HCT116 (cell line): ENCODE data around the gene GOLGA3. TPM values are rescaled to one million over a fixed set of nuclear protein-coding genes. Genes with fewer than 3 reads are reported as not detected.

Experiments used
- ATAC-seq: fragments of 200-7000 bp; cut with Tn5 transposase; 2 replicates; pipeline ENCODE4 v1.9.1; 2020; ENCODE audit warnings: mild to moderate bottlenecking, moderate library complexity
- BruUV-seq: library from RNA; stranded (reverse); fragments of 400-500 nt; replicated peaks from 2 replicates; lab custom pipeline; 2021; lab: Mats Ljungman, UMichigan
- CTCF ChIA-PET: fragments of 300-600 bp; sonication (Branson Sonifier 250); formaldehyde crosslinking; loops from one replicate; lab custom pipeline; 2021; ENCODE audit warnings: antibody characterized with exemption; lab: Charles Lee
- POLR2A ChIA-PET: fragments of 300-600, 350-600 bp; sonication (Branson Sonifier 250); formaldehyde crosslinking; loops from one replicate; lab custom pipeline; 2021; ENCODE audit warnings: antibody characterized with exemption; lab: Charles Lee
- RAD21 ChIA-PET, 2 experiments: fragments of 300-600 bp; sonication (Branson Sonifier 250); formaldehyde crosslinking; loops; one replicate each; lab custom pipeline; 2023; ENCODE audit warnings: low total read pairs in 2 of 2; ENCODE audit not compliant: uncharacterized antibody in 2 of 2, unreplicated experiment in 2 of 2, low non-redundant PET in 1 of 2; lab: Charles Lee
- DNase-seq: peaks from one replicate; pipeline ENCODE4 v3.0.0-alpha.2; 2010; ENCODE audit warnings: low read depth, low spot score
- H2AFZ ChIP-seq: fragments of 200-600 bp; shearing (Covaris generic), sonication (generic); 2 replicates; pipeline ENCODE4 v1.6.1; 2017; ENCODE audit warnings: low read depth, mixed run types, mixed read lengths, antibody characterized with exemption, low read length; ENCODE audit not compliant: poor library complexity, severe bottlenecking
- H3K27ac ChIP-seq: 2 replicates; pipeline ENCODE4 v1.5.1; 2012; ENCODE audit warnings: low read depth, low read length
- H3K27me3 ChIP-seq: fragments of 200-600 bp; sonication (generic); 2 replicates; pipeline ENCODE4 v1.6.1; 2016; ENCODE audit warnings: mixed run types, low read length, mixed read lengths; ENCODE audit not compliant: insufficient read depth
- H3K36me3 ChIP-seq, 2 experiments: fragments of 200-500 bp in 1 of 2; fragments of 200-600 bp in 1 of 2; sonication (Bioruptor generic) in 1 of 2; sonication (generic) in 1 of 2; 2 replicates each; pipeline versions ENCODE4 v1.5.1 to v1.6.1; 2014 to 2016; ENCODE audit warnings: low read length in 2 of 2, inconsistent platforms in 1 of 2, mixed read lengths in 1 of 2, mixed run types in 1 of 2; ENCODE audit not compliant: insufficient read depth in 2 of 2, control insufficient read depth in 1 of 2
- H3K4me1 ChIP-seq, 2 experiments: fragments of 200-600 bp in 1 of 2; sonication (generic) in 1 of 2; 2 replicates each; pipeline versions ENCODE4 v1.5.1 to v1.6.1; 2012 to 2017; ENCODE audit warnings: low read length in 2 of 2, inconsistent platforms in 1 of 2, mild to moderate bottlenecking in 1 of 2, mixed read lengths in 1 of 2, mixed run types in 1 of 2, moderate library complexity in 1 of 2; ENCODE audit not compliant: insufficient read depth in 2 of 2, control insufficient read depth in 1 of 2
- H3K4me2 ChIP-seq: fragments of 200-600 bp; sonication (generic); 2 replicates; pipeline ENCODE4 v1.6.1; 2017; ENCODE audit warnings: mixed run types, low read length, mixed read lengths
- H3K4me3 ChIP-seq, 2 experiments: fragments of 200-600 bp in 1 of 2; sonication (generic) in 1 of 2; replicated peaks in 1 of 2; 2 replicates each; pipeline ENCODE4 v1.5.1; 2011 to 2016; ENCODE audit warnings: low read length in 2 of 2, control low read depth in 1 of 2, low read depth in 1 of 2, mild to moderate bottlenecking in 1 of 2, mixed read lengths in 1 of 2, mixed run types in 1 of 2
- H3K79me2 ChIP-seq: fragments of 200-600 bp; sonication (generic); 2 replicates; pipeline ENCODE4 v1.6.1; 2017; ENCODE audit warnings: mild to moderate bottlenecking, mixed run types, low read length, moderate library complexity, mixed read lengths; ENCODE audit not compliant: insufficient read depth
- H3K9ac ChIP-seq: fragments of 200-600 bp; sonication (generic); 2 replicates; pipeline ENCODE4 v1.6.1; 2016; ENCODE audit warnings: low read length, mixed read lengths
- H3K9me2 ChIP-seq: fragments of 200-600 bp; sonication (generic), shearing (Covaris generic); 2 replicates; pipeline ENCODE4 v1.6.1; 2017; ENCODE audit warnings: mixed run types, mild to moderate bottlenecking, moderate library complexity; ENCODE audit not compliant: insufficient read depth
- H3K9me3 ChIP-seq, 2 experiments: fragments of 200-500 bp in 1 of 2; fragments of 200-600 bp in 1 of 2; sonication (Bioruptor generic) in 1 of 2; sonication (generic) in 1 of 2; 2 replicates each; pipeline ENCODE4 v1.6.1; 2014 to 2017; ENCODE audit warnings: low read length in 2 of 2, mixed read lengths in 2 of 2, inconsistent platforms in 1 of 2, low read depth in 1 of 2, mild to moderate bottlenecking in 1 of 2, mixed run types in 1 of 2, moderate library complexity in 1 of 2; ENCODE audit not compliant: control insufficient read depth in 1 of 2, insufficient read depth in 1 of 2
- H4K20me1 ChIP-seq: fragments of 200-600 bp; sonication (generic), shearing (Covaris generic); 2 replicates; pipeline ENCODE4 v1.6.1; 2017; ENCODE audit warnings: mixed run types, mild to moderate bottlenecking, moderate library complexity; ENCODE audit not compliant: insufficient read depth
- CBX3 ChIP-seq: IDR thresholded peaks from 2 replicates; pipeline ENCODE4 v1.6.1; 2012; ENCODE audit warnings: low read depth
- CTCF ChIP-seq, 3 experiments: fragments of 200-600 bp in 1 of 3; sonication (generic) in 1 of 3; IDR thresholded peaks in 2 of 3; conservative IDR thresholded peaks in 1 of 3; 2 replicates each; pipeline ENCODE4 v1.5.1; 2012 to 2017; ENCODE audit warnings: low read depth in 2 of 3, low read length in 2 of 3, antibody characterized with exemption in 1 of 3, borderline replicate concordance in 1 of 3, control low read depth in 1 of 3, mild to moderate bottlenecking in 1 of 3, mixed read lengths in 1 of 3, mixed run types in 1 of 3, moderate library complexity in 1 of 3; ENCODE audit not compliant: insufficient read depth in 1 of 3
- EGR1 ChIP-seq: IDR thresholded peaks from 2 replicates; pipeline ENCODE4 v1.6.1; 2012; ENCODE audit warnings: low read depth
- POLR2A ChIP-seq: IDR thresholded peaks from 2 replicates; pipeline ENCODE4 v1.7.0; 2011; ENCODE audit warnings: borderline replicate concordance; ENCODE audit not compliant: insufficient read depth, insufficient read length; ENCODE audit errors: extremely low read depth
- RAD21 ChIP-seq: IDR thresholded peaks from 2 replicates; pipeline ENCODE4 v1.6.1; 2012; ENCODE audit warnings: low read depth, mild to moderate bottlenecking
- REST ChIP-seq: IDR thresholded peaks from 2 replicates; pipeline ENCODE4 v1.6.1; 2012; ENCODE audit warnings: low read depth
- SP1 ChIP-seq: IDR thresholded peaks from 2 replicates; pipeline ENCODE4 v1.6.1; 2012; ENCODE audit warnings: low read depth
- TCF7L2 ChIP-seq: IDR thresholded peaks from 2 replicates; pipeline ENCODE4 v1.7.0; 2011; ENCODE audit warnings: borderline replicate concordance, inconsistent platforms; ENCODE audit not compliant: insufficient read depth, insufficient read length; ENCODE audit errors: extremely low read depth
- ZFX ChIP-seq: fragments of 450-650 bp; IDR thresholded peaks from 2 replicates; pipeline ENCODE4 v1.6.1; 2017
- ZNF274 ChIP-seq: fragments of 200-500 bp; sonication (Bioruptor generic); IDR thresholded peaks from 2 replicates; pipeline ENCODE4 v1.6.1; 2014; ENCODE audit warnings: mild to moderate bottlenecking, low read depth, low read length, inconsistent platforms
- intact Hi-C: fragments of 100-400 bp; cut with micrococcal nuclease; formaldehyde crosslinking; loops from 2 replicates; pipeline ENCODE4 v1.10.0; 2022
- total RNA-seq: library from RNA; stranded (reverse); gene quantifications from one replicate; pipeline ENCODE4 v1.2.1, GENCODE V29; 2021; ENCODE audit not compliant: unreplicated experiment
- TF ChIP-seq, protein P1 (sequence below): IDR thresholded peaks from 2 replicates; pipeline ENCODE4 v1.6.1; 2011; ENCODE audit warnings: mild to moderate bottlenecking, low read length, moderate library complexity; ENCODE audit not compliant: insufficient replicate concordance; ENCODE audit errors: extremely low read depth

GOLGA3 gene
- total RNA-seq, 1 experiment from 2014 or later, result 35.1 TPM

DNA sequence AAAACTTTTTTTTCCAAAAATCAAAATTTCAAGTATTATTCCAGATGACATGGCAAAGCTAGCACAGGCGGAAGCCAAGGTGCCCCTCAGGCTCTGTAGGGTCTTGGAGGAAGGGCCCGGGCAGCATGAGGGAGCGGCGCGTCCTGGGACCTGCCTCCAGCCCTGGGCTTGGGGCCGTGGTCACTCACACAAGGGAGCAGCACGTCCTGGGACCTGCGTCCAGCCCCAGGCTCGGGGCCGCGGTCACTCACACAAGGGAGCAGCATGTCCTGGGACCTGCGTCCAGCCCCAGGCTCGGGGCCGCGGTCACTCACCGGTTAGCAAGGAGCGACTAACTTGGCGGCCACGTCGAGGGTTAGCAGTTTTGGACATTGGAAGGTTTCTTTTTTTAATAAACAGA is 11.9 kb upstream of the GOLGA3 start:
- POLR2A ChIA-PET, result no interaction called here
- no peak overlapping the region for H3K4me2 ChIP-seq

More for the DNA sequence above, 11.9 kb upstream of the GOLGA3 start:
- Histone ChIP-seq H3K79me2 (no peaks in the 10 kb centered on the region), H3K9me2 (no peaks in the 10 kb centered on the region), H3K9me3 (no peaks in the 10 kb centered on the region), H3K36me3 (no peaks in the 10 kb centered on the region), H3K4me3 (no peak overlapping the region), H4K20me1 (no peaks in the 10 kb centered on the region), H2AFZ (no peak overlapping the region), H3K27me3 (no peaks in the 10 kb centered on the region), H3K4me1 (no peaks in the 10 kb centered on the region), H3K27ac (no peak overlapping the region), H3K9ac (no peak overlapping the region)
- RAD21 ChIA-PET, result no interaction called here
- BruUV-seq, result no TSS peak
- DNase-seq (no peak), ATAC-seq (no peak)
- CTCF ChIA-PET, result no interaction called here
- intact Hi-C loops, result no loop called here
- TF ChIP-seq SP1, result no peak
- TF ChIP-seq REST, result no peak
- no peak for TF ChIP-seq CBX3
- TF ChIP-seq TCF7L2, result no peak
- no peak for TF ChIP-seq ZFX
- no peak for TF ChIP-seq CTCF (IDR thresholded peaks at IDR 0.05 in 2 of 3, conservative IDR thresholded peaks at IDR 0.05 in 1 of 3; ENCODE audit: borderline replicate concordance in 1 of 3, insufficient read depth in 1 of 3, low read depth in 2 of 3, low read length in 2 of 3)
- TF ChIP-seq EGR1, result no peak
- TF ChIP-seq, protein P1, sequence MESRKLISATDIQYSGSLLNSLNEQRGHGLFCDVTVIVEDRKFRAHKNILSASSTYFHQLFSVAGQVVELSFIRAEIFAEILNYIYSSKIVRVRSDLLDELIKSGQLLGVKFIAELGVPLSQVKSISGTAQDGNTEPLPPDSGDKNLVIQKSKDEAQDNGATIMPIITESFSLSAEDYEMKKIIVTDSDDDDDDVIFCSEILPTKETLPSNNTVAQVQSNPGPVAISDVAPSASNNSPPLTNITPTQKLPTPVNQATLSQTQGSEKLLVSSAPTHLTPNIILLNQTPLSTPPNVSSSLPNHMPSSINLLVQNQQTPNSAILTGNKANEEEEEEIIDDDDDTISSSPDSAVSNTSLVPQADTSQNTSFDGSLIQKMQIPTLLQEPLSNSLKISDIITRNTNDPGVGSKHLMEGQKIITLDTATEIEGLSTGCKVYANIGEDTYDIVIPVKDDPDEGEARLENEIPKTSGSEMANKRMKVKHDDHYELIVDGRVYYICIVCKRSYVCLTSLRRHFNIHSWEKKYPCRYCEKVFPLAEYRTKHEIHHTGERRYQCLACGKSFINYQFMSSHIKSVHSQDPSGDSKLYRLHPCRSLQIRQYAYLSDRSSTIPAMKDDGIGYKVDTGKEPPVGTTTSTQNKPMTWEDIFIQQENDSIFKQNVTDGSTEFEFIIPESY, result no peak
- no peak for TF ChIP-seq POLR2A
- TF ChIP-seq ZNF274, result no peak
- no peak for TF ChIP-seq RAD21
